Parathyroid adenoma (tissue), 2 donors: ENCODE measurements around the gene BTF3.

ENCODE experiments used
- H2AFZ ChIP-seq: fragments of 300-600 bp; sonication (generic); one replicate; pipeline ENCODE4 v1.7.0; 2017; ENCODE audit warnings: antibody characterized with exemption, mild to moderate bottlenecking
- H3K27ac ChIP-seq: fragments of 300-600 bp; sonication (generic); one replicate; pipeline ENCODE4 v1.7.0; 2017
- H3K27me3 ChIP-seq: fragments of 300-600 bp; sonication (generic); one replicate; pipeline ENCODE4 v1.7.0; 2017; ENCODE audit warnings: low read length; ENCODE audit not compliant: control insufficient read depth, insufficient read depth
- H3K36me3 ChIP-seq: fragments of 300-600 bp; sonication (generic); one replicate; pipeline ENCODE4 v1.7.0; 2017; ENCODE audit warnings: low read length; ENCODE audit not compliant: control insufficient read depth, insufficient read depth
- H3K4me1 ChIP-seq: fragments of 300-600 bp; sonication (generic); one replicate; pipeline ENCODE4 v1.7.0; 2017; ENCODE audit warnings: control low read depth
- H3K4me2 ChIP-seq: fragments of 300-600 bp; sonication (generic); one replicate; pipeline ENCODE4 v1.7.0; 2017; ENCODE audit warnings: low read length
- H3K4me3 ChIP-seq: fragments of 300-600 bp; sonication (generic); one replicate; pipeline ENCODE4 v1.7.0; 2017; ENCODE audit warnings: low read depth, low read length
- H3K79me2 ChIP-seq: fragments of 300-600 bp; sonication (generic); one replicate; pipeline ENCODE4 v1.7.0; 2017; ENCODE audit warnings: control low read depth
- H3K9ac ChIP-seq: fragments of 300-600 bp; sonication (generic); one replicate; pipeline ENCODE4 v1.7.0; 2017; ENCODE audit warnings: mild to moderate bottlenecking
- H3K9me3 ChIP-seq: fragments of 300-600 bp; sonication (generic); one replicate; pipeline ENCODE4 v1.7.0; 2017; ENCODE audit warnings: low read length; ENCODE audit not compliant: control insufficient read depth
- CTCF ChIP-seq: fragments of 300-600 bp; sonication (generic); IDR thresholded peaks from one replicate; pipeline ENCODE4 v1.7.0; 2017; ENCODE audit warnings: antibody characterized with exemption, mild to moderate bottlenecking
- donor health status: primary hyperparathyroidism.

Gene BTF3

DNA sequence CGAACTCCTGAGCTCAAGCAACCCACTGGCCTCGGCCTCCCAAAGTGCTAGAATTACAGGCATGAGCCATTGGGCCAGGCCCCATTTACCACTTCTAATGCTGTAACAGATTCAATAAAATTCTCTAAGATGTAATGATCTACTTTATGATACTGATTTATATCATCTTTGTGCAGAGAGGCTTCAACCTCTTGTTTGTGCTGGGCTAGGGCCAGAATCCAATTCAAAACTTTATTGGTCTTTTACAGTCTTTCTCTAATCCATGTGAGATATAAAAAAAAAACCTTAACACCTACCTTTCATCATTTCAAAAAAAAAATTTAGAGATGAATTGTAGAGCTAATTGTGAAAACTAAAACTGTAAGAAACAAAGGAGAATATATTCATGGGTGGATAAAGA, 8.2 kb upstream of the BTF3 start:
- no peak overlapping the region for H2AFZ ChIP-seq
- H3K9ac ChIP-seq: no peak overlapping the region
- H3K9me3 ChIP-seq: no peaks in the 10 kb centered on the region
- no peak for TF ChIP-seq CTCF
- no peak overlapping the region for H3K4me3 ChIP-seq
- H3K4me1 ChIP-seq: no peaks in the 10 kb centered on the region
- no peak overlapping the region for H3K27ac ChIP-seq
- H3K36me3 ChIP-seq: no peaks in the 10 kb centered on the region
- no peaks in the 10 kb centered on the region for H3K79me2 ChIP-seq
- no peaks in the 10 kb centered on the region for H3K27me3 ChIP-seq
- H3K4me2 ChIP-seq: no peak overlapping the region

DNA sequence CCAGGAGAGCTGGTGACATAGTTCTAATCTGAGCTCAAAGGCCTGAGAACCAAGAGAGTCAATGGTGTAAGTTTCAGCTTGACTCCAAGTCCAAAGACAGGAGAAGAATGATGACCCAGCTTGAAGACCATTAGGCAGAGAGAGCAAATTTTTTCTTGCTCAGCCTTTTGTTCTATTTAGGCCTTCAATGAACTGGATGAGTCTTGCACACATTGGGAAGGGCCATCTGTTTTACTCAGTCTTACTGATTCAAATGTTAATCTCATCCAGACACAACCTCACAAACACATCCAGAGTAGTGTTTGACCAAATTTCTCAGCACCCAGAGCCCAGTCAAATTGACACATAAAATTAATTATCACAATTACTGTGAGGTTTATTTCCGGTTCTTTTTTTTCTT, 7.1 kb upstream of the BTF3 start:
- Histone ChIP-seq H3K9me3 (no peaks in the 10 kb centered on the region), H3K27me3 (no peaks in the 10 kb centered on the region), H3K4me3 (no peak overlapping the region), H3K36me3 (no peaks in the 10 kb centered on the region), H3K4me1 (no peaks in the 10 kb centered on the region), H2AFZ (no peak overlapping the region), H3K9ac (no peak overlapping the region), H3K4me2 (no peak overlapping the region), H3K27ac (no peak overlapping the region), H3K79me2 (no peaks in the 10 kb centered on the region)
- TF ChIP-seq CTCF: no peak

GRCh38 chr5:73493421-73493820, 4.8 kb upstream of the BTF3 start:
- Histone ChIP-seq H3K36me3 (no peaks in the 10 kb centered on the region), H3K79me2 (peaks cover 2% of the 10 kb centered on the region), H3K27me3 (no peaks in the 10 kb centered on the region), H3K9ac (no peak overlapping the region), H3K4me3 (no peak overlapping the region), H3K4me1 (no peaks in the 10 kb centered on the region), H3K9me3 (no peaks in the 10 kb centered on the region), H3K27ac (no peak overlapping the region), H2AFZ (no peak overlapping the region), H3K4me2 (no peak overlapping the region)
- TF ChIP-seq CTCF: no peak

DNA sequence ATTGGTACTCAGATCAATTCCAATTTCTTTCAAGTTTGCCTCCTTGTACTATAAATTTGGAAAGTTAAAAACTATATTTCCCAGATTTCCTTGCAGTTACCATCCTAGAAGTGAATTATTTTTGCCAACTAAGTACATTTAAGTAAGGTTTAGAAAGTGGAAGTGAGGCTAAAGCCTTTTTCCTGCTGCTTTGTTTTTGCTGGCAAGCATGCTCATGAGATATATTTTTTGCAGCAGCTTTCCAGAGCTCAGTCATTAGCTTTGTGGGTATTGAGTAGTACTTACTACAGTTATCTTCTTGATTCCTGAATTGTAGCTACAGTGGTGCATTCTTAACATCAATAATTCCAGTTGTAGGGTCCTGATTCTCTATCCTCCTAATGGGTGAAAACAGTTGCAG, 3.5 kb upstream of the BTF3 start:
- Histone ChIP-seq H3K27ac (no peak overlapping the region), H3K9me3 (no peaks in the 10 kb centered on the region), H3K4me3 (no peak overlapping the region), H2AFZ (no peak overlapping the region), H3K4me1 (peaks cover 6% of the 10 kb centered on the region), H3K79me2 (peaks cover 15% of the 10 kb centered on the region), H3K9ac (no peak overlapping the region), H3K4me2 (no peak overlapping the region), H3K27me3 (no peaks in the 10 kb centered on the region), H3K36me3 (no peaks in the 10 kb centered on the region)
- TF ChIP-seq CTCF: no peak

DNA sequence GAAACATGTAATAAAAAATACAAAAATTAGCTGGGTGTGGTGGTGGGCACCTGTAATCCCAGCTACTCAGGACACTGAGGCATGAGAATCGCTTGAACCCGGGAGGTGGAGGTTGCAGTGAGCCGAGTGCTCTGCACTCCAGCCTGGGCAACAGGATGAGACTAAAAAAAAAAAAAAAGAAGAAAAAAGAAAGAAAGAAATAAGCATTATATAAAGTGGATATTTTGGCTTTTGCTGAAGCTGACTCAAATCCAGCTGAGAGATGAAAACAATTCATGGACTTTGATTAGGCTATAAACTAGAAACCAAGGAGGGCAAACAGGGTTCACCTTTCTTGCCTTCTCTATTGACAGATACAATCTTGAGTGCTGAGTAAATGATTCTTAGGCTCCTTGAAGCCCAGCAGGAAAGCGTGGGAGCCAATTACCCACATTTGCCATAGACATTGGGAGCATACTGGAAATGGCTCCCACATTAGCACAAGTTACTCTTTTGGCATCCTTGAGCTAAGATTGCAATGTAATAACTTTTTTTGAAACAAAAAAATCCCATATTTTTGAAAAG, 2.4 kb upstream of the BTF3 start:
- no peak overlapping the region for H3K4me3 ChIP-seq
- H3K27ac ChIP-seq: no peak overlapping the region
- H3K9ac ChIP-seq: no peak overlapping the region
- no peak overlapping the region for H3K4me2 ChIP-seq
- peaks cover 21% of the 10 kb centered on the region for H3K79me2 ChIP-seq
- H3K9me3 ChIP-seq: no peaks in the 10 kb centered on the region
- no peaks in the 10 kb centered on the region for H3K36me3 ChIP-seq
- H3K4me1 ChIP-seq: peaks cover 7% of the 10 kb centered on the region
- H3K27me3 ChIP-seq: no peaks in the 10 kb centered on the region
- TF ChIP-seq CTCF: no peak
- H2AFZ ChIP-seq: no peak overlapping the region
